Thymus (tissue), 11 donors: Measurements from ENCODE around the gene AQP9. TPM values are rescaled to one million over a fixed set of nuclear protein-coding genes. Genes with fewer than 3 reads are reported as not detected.

Experiments used
- DNase-seq, 9 donors: peaks; one replicate each; pipeline ENCODE4 v3.0.0-alpha.2; 2013; ENCODE audit warnings: low spot score in 9 of 9, low read depth in 6 of 9, missing footprints in 1 of 9
- H3K27ac ChIP-seq, 2 donors: one replicate each; pipeline ENCODE4 v1.5.1; 2013; ENCODE audit warnings: control low read depth in 1 of 2, low read depth in 1 of 2, low read length in 1 of 2, mild to moderate bottlenecking in 1 of 2, moderate library complexity in 1 of 2
- H3K27me3 ChIP-seq, 2 donors: one replicate each; pipeline ENCODE4 v1.5.1; 2013; ENCODE audit warnings: low read length in 1 of 2; ENCODE audit not compliant: control insufficient read depth in 2 of 2, insufficient read depth in 1 of 2
- H3K36me3 ChIP-seq, 2 donors: one replicate each; pipeline ENCODE4 v1.5.1; 2013; ENCODE audit warnings: low read length in 1 of 2, mild to moderate bottlenecking in 1 of 2, moderate library complexity in 1 of 2; ENCODE audit not compliant: control insufficient read depth in 2 of 2, insufficient read depth in 2 of 2
- H3K4me1 ChIP-seq, 2 donors: one replicate each; pipeline ENCODE4 v1.5.1; 2013; ENCODE audit warnings: low read length in 2 of 2; ENCODE audit not compliant: control insufficient read depth in 2 of 2, insufficient read depth in 2 of 2
- H3K4me3 ChIP-seq, 2 donors: one replicate each; pipeline ENCODE4 v1.5.1; 2013; ENCODE audit warnings: low read length in 2 of 2, control low read depth in 1 of 2, mild to moderate bottlenecking in 1 of 2
- H3K9me3 ChIP-seq, 2 donors: one replicate each; pipeline ENCODE4 v1.5.1; 2013; ENCODE audit warnings: low read length in 1 of 2, mild to moderate bottlenecking in 1 of 2; ENCODE audit not compliant: control insufficient read depth in 2 of 2, insufficient read depth in 1 of 2
- WGBS: extraction: QIAGEN DNeasy Blood & Tissue Kit; methylation state at CpG from one replicate; pipeline ENCODE4 v1.1.7; 2013; 5-methylcytosine and 5-hydroxymethylcytosine counted together
- polyA plus RNA-seq: library from polyadenylated mRNA; stranded (reverse); fragments of 200-250 nt; gene quantifications from one replicate; pipeline ENCODE4 v1.2.3, GENCODE V29; 2013
- total RNA-seq: library from RNA; stranded (reverse); fragments of 120-200 nt; gene quantifications from one replicate; pipeline ENCODE4 v1.2.4, GENCODE V29; 2013
- donor health status: healthy.

AQP9 gene
- total and polyA plus RNA-seq, 2 donors, result 0.42 to 3.2 TPM

- 85% methylated on average over 3 of the region's 3 CpGs for WGBS
- no peak overlapping the region for H3K4me3 ChIP-seq
- no peaks in the 10 kb centered on the region for H3K36me3 ChIP-seq
- no peak overlapping the region for H3K27ac ChIP-seq
- H3K27me3 ChIP-seq, result peaks cover 0 to 2% of the 10 kb centered on the region in 2 donors
- no peak for DNase-seq
- no peaks in the 10 kb centered on the region for H3K4me1 ChIP-seq
- no peaks in the 10 kb centered on the region for H3K9me3 ChIP-seq
Measured at GRCh38 chr15:58114388-58114787, 23.8 kb upstream of the AQP9 start.

- Histone ChIP-seq H3K27ac (no peak overlapping the region), H3K4me1 (no peaks in the 10 kb centered on the region), H3K9me3 (no peaks in the 10 kb centered on the region), H3K4me3 (no peak overlapping the region), H3K36me3 (no peaks in the 10 kb centered on the region), H3K27me3 (peaks cover 0 to 2% of the 10 kb centered on the region in 2 donors)
- DNase-seq, result no peak
Measured at GRCh38 chr15:58114812-58115211, 23.4 kb upstream of the AQP9 start.

DNA sequence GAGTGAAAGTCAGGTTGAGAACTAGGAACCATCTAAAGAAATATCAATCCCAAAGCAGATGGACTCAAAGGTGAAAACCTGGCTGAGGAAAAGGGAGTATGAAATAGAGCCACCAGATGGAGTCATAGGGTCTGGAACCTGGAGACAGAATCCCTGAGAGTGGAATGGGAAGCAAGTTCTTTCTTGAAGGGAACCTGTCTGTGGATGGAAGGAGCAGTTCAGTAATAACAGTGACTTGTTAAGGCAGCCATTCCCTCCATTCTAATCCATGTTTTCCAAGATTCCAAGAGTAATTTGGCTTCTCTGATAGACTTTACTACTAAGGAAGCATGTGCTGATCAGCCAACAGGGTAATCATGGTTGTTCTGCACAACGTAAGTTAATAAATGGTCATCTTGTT is 22.5 kb upstream of the AQP9 start:
- Histone ChIP-seq H3K4me3 (no peak overlapping the region), H3K36me3 (no peaks in the 10 kb centered on the region), H3K27ac (no peak overlapping the region), H3K9me3 (no peaks in the 10 kb centered on the region), H3K4me1 (no peaks in the 10 kb centered on the region), H3K27me3 (peaks cover 0 to 2% of the 10 kb centered on the region in 2 donors)
- no peak for DNase-seq
- WGBS, result 97% methylated on average over 1 of the region's 1 CpG

GRCh38 chr15:58117619-58118018 is 20.6 kb upstream of the AQP9 start:
- Histone ChIP-seq H3K9me3 (no peaks in the 10 kb centered on the region), H3K27me3 (peaks cover 0 to 2% of the 10 kb centered on the region in 2 donors), H3K36me3 (no peaks in the 10 kb centered on the region), H3K4me1 (no peaks in the 10 kb centered on the region), H3K27ac (no peak overlapping the region), H3K4me3 (no peak overlapping the region)
- no peak for DNase-seq
- WGBS, result 95% methylated on average over 1 of the region's 1 CpG

DNA sequence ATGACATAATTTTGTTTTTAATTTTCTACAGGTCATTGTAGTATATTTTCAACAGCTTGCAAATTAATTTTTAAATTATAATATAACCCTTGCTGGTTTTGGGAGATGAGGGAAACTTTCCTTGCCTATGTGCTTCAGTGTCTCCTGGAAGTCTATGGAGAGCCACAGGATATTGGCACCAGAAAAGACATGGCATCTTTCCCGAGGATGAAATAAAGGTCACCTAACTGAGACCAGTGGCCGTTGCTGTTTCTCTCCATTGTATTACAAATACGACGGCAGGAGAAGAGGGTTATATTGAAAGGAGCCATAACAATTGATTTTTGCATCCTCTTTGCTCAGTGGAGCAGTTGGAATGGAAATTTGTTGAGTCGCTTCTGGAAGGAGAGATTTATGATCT is 19.9 kb upstream of the AQP9 start:
- DNase-seq, result no peak
- Histone ChIP-seq H3K4me1 (no peaks in the 10 kb centered on the region), H3K27me3 (peaks cover 0 to 2% of the 10 kb centered on the region in 2 donors), H3K4me3 (no peak overlapping the region), H3K27ac (no peak overlapping the region), H3K36me3 (no peaks in the 10 kb centered on the region), H3K9me3 (no peaks in the 10 kb centered on the region)
- 93% methylated on average over 5 of the region's 5 CpGs for WGBS

DNA sequence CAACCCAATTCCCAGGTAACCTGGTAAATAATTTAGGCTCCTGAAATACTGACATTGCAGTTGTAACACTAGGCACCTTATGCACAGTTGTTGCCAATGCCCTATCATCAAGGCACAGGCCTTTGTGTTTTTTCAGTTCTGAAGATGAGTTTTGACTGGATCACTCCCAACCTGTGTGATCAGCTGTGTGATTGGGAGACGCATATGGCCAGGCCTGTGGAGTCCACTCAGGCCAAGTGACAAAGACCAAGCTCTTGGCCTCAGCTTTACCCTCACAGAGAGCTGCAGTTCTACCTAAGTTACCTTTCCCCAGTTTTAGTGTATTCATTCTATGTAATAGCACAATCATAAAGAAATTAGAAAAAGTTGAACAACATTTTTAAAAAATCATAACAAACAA is 19.2 kb upstream of the AQP9 start:
- Histone ChIP-seq H3K36me3 (no peaks in the 10 kb centered on the region), H3K27me3 (peaks cover 0 to under 1% of the 10 kb centered on the region in 2 donors), H3K4me3 (no peak overlapping the region), H3K27ac (no peak overlapping the region), H3K9me3 (no peaks in the 10 kb centered on the region), H3K4me1 (no peaks in the 10 kb centered on the region)
- no peak for DNase-seq
- WGBS, result 97% methylated on average over 1 of the region's 1 CpG

GRCh38 chr15:58124585-58124984 is 13.6 kb upstream of the AQP9 start:
- H3K9me3 ChIP-seq, result no peaks in the 10 kb centered on the region
- no peak overlapping the region for H3K27ac ChIP-seq
- no peaks in the 10 kb centered on the region for H3K27me3 ChIP-seq
- no peaks in the 10 kb centered on the region for H3K4me1 ChIP-seq
- H3K4me3 ChIP-seq, result no peak overlapping the region
- no peaks in the 10 kb centered on the region for H3K36me3 ChIP-seq
- WGBS, result 95% methylated on average over 1 of the region's 1 CpG
- no peak for DNase-seq

DNA sequence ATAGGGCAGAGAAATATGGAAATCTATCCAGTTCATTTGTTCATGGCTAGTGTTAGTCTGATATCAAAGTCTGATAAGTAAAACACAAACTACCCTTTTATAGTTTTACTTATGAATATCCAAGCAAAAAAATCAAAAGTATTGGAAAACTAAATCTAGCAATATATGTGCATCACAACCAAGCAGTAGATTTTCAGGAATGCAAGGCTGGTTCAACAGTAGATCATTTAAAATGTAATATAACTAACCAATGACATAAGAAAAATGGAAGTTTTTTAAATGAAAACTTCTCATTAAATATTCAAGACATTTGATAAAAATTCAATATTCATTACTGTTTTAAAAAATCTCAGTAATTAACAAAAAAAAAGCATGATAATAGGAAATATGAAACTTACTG is 12.8 kb upstream of the AQP9 start:
- H3K4me1 ChIP-seq, result no peaks in the 10 kb centered on the region
- H3K9me3 ChIP-seq, result no peaks in the 10 kb centered on the region
- no peak overlapping the region for H3K4me3 ChIP-seq
- no peak for DNase-seq
- no peaks in the 10 kb centered on the region for H3K36me3 ChIP-seq
- H3K27me3 ChIP-seq, result no peaks in the 10 kb centered on the region
- no peak overlapping the region for H3K27ac ChIP-seq

DNA sequence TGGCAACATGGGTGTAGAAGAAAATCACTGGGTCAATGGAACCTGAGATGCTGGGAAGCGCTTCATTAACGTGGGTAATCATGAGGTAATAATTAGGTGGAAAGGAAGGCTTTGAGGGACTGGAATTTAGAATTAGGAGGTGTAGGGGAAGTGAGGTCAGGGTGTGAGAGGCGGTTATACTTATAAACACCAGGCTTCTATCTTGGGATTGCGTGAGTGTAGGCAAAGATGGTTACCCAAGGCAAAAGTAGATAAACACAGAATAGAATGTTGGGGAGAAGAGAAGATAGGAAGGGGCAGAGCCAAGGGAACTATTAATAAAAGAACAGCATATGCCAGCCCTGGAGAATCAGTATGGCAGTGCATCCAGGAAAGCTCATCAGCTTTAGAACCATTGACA is 3.3 kb upstream of the AQP9 start:
- Histone ChIP-seq H3K9me3 (no peaks in the 10 kb centered on the region), H3K4me1 (no peaks in the 10 kb centered on the region), H3K27me3 (no peaks in the 10 kb centered on the region), H3K27ac (no peak overlapping the region), H3K4me3 (no peak overlapping the region), H3K36me3 (no peaks in the 10 kb centered on the region)
- no peak for DNase-seq
- 94% methylated on average over 4 of the region's 4 CpGs for WGBS

GRCh38 chr15:58135511-58136174 is 2.5 kb upstream of the AQP9 start:
- no peaks in the 10 kb centered on the region for H3K27me3 ChIP-seq
- no peak overlapping the region for H3K27ac ChIP-seq
- WGBS, result 85% methylated on average over 2 of the region's 2 CpGs
- no peaks in the 10 kb centered on the region for H3K4me1 ChIP-seq
- DNase-seq, result no peak
- no peaks in the 10 kb centered on the region for H3K9me3 ChIP-seq
- no peak overlapping the region for H3K4me3 ChIP-seq
- no peaks in the 10 kb centered on the region for H3K36me3 ChIP-seq
